WERI-Rb-1 (cell line): Measurements from ENCODE around the gene ZIC2.

Experiments
- DNase-seq: peaks from one replicate; pipeline ENCODE4 v3.0.0-alpha.2; 2020
- H3K27ac ChIP-seq: fragments of 250-450 bp; sonication (Bioruptor Pico); 2 replicates; pipeline ENCODE4 v1.5.1; 2020; ENCODE audit warnings: mild to moderate bottlenecking, moderate library complexity
- H3K27me3 ChIP-seq: fragments of 250-450 bp; sonication (Bioruptor Pico); 2 replicates; pipeline ENCODE4 v1.5.1; 2021; ENCODE audit warnings: mild to moderate bottlenecking, low read depth, moderate library complexity; ENCODE audit not compliant: insufficient read depth, severe bottlenecking
- H3K36me3 ChIP-seq: fragments of 250-450 bp; sonication (Bioruptor Pico); 2 replicates; pipeline ENCODE4 v1.5.1; 2020; ENCODE audit warnings: mild to moderate bottlenecking, moderate library complexity
- H3K4me3 ChIP-seq: 2 replicates; pipeline ENCODE4 v1.5.1; 2011; ENCODE audit warnings: low read depth, mild to moderate bottlenecking, control low read depth, low read length
- H3K9me3 ChIP-seq: fragments of 250-450 bp; sonication (Bioruptor Pico); 2 replicates; pipeline ENCODE4 v1.5.1; 2021; ENCODE audit warnings: mild to moderate bottlenecking, moderate library complexity; ENCODE audit not compliant: severe bottlenecking
- CTCF ChIP-seq: IDR thresholded peaks from 2 replicates; pipeline ENCODE4 v1.5.1; 2011; ENCODE audit warnings: low read depth, mild to moderate bottlenecking, control low read depth, inconsistent platforms, low read length

The ZIC2 gene

GRCh38 chr13:99988529-99989275, 7.1 kb downstream of the ZIC2 start:
- H3K9me3 ChIP-seq, result peaks cover 4% of the 10 kb centered on the region

GRCh38 chr13:99989276-99990125, 7.9 kb downstream of the ZIC2 start:
- Histone ChIP-seq H3K27me3 (peaks cover 3% of the 10 kb centered on the region), H3K36me3 (peaks cover 21% of the 10 kb centered on the region), H3K27ac (no peak overlapping the region), H3K9me3 (peaks cover 4% of the 10 kb centered on the region), H3K4me3 (no peak overlapping the region)
- no peak for DNase-seq
- no peak for TF ChIP-seq CTCF

More at GRCh38 chr13:99988529-99989275, 7.1 kb downstream of the ZIC2 start:
- peaks cover 9% of the 10 kb centered on the region for H3K27me3 ChIP-seq
- TF ChIP-seq CTCF, result no peak
- no peak overlapping the region for H3K4me3 ChIP-seq
- H3K27ac ChIP-seq, result no peak overlapping the region
- DNase-seq, result no peak
- peaks cover 24% of the 10 kb centered on the region for H3K36me3 ChIP-seq

GRCh38 chr13:99990126-99990977, 8.8 kb downstream of the ZIC2 start:
- no peak overlapping the region for H3K27ac ChIP-seq
- H3K36me3 ChIP-seq, result peaks cover 15% of the 10 kb centered on the region
- no peak for DNase-seq
- H3K27me3 ChIP-seq, result no peaks in the 10 kb centered on the region
- peaks cover 4% of the 10 kb centered on the region for H3K9me3 ChIP-seq
- no peak overlapping the region for H3K4me3 ChIP-seq
- no peak for TF ChIP-seq CTCF

- no peak for TF ChIP-seq CTCF
- Histone ChIP-seq H3K27ac (no peak overlapping the region), H3K27me3 (no peaks in the 10 kb centered on the region)
Measured at GRCh38 chr13:99991013-99991827, 9.6 kb downstream of the ZIC2 start.

More at GRCh38 chr13:99991013-99991827, 9.6 kb downstream of the ZIC2 start:
- no peak overlapping the region for H3K4me3 ChIP-seq
- peaks cover 8% of the 10 kb centered on the region for H3K36me3 ChIP-seq
- no peak for DNase-seq
- peaks cover 4% of the 10 kb centered on the region for H3K9me3 ChIP-seq
